Omental fat pad (tissue), 4 donors: ENCODE data around the gene CRB2. TPM values are rescaled to one million over a fixed set of nuclear protein-coding genes. Genes with fewer than 3 reads are reported as not detected.

ENCODE experiments used
- ATAC-seq: fragments of 150-250 bp; one replicate; pipeline ENCODE4 v1.9.1; 2016; ENCODE audit warnings: mild to moderate bottlenecking, moderate library complexity; ENCODE audit not compliant: low FRiP score
- DNase-seq: peaks from one replicate; pipeline ENCODE4 v3.0.0-alpha.2; 2019; ENCODE audit warnings: low spot score
- CTCF ChIP-seq, 3 donors: fragments of 450-650 bp; IDR thresholded peaks; one replicate each; pipeline ENCODE4 v1.5.1; 2016 to 2017; ENCODE audit warnings: antibody characterized with exemption in 3 of 3, mild to moderate bottlenecking in 3 of 3, moderate library complexity in 2 of 3
- total RNA-seq, 4 donors: library from RNA; depleted of rRNA; stranded (reverse); fragments of >200 nt; gene quantifications; one replicate each; pipeline ENCODE4 v1.1.0, GENCODE V29; 2016

The CRB2 gene
- total RNA-seq, 4 donors from 2014 or later: 0.32 to 16.2 (median 3.5) TPM

GRCh38 chr9:123359546-123359945 lies 3.5 kb downstream of the CRB2 start:
- DNase-seq: no peak
- no peak for TF ChIP-seq CTCF (IDR thresholded peaks at IDR 0.05)
- ATAC-seq: no peak

- TF ChIP-seq CTCF (IDR thresholded peaks at IDR 0.05): no peak
- DNase-seq (peak; percentile 44), ATAC-seq (no peak)
Measured at GRCh38 chr9:123360161-123361085, 4.4 kb downstream of the CRB2 start.

GRCh38 chr9:123361086-123361730 lies 5.2 kb downstream of the CRB2 start:
- no peak for ATAC-seq
- no peak for TF ChIP-seq CTCF (IDR thresholded peaks at IDR 0.05)
- no peak for DNase-seq

- no peak for ATAC-seq
- no peak for DNase-seq
- no peak for TF ChIP-seq CTCF (IDR thresholded peaks at IDR 0.05)
Measured at GRCh38 chr9:123361731-123362510, 5.9 kb downstream of the CRB2 start.

GRCh38 chr9:123362856-123363255 lies 6.9 kb downstream of the CRB2 start:
- DNase-seq (no peak), ATAC-seq (no peak)
- no peak for TF ChIP-seq CTCF (IDR thresholded peaks at IDR 0.05)

- no peak for TF ChIP-seq CTCF (IDR thresholded peaks at IDR 0.05)
- DNase-seq: peak; percentile 63
- peak; percentile 89 for ATAC-seq
Measured at GRCh38 chr9:123364241-123364824, 8.3 kb downstream of the CRB2 start.
